HEK293T (cell line): ENCODE results near the gene ZNF579.
"Not testable (repeated sequence)": the region's sequence is repeated elsewhere in the genome, so short reads cannot be mapped to it uniquely, and the experiment has no call there.

Experiments used
- CTCF ChIA-PET: fragments of 350-600 bp; formaldehyde crosslinking; extraction: SDS; loops from one replicate; lab custom pipeline; 2021; ENCODE audit warnings: antibody characterized with exemption, inconsistent platforms; lab: Yijun Ruan, JAX
- POLR2A ChIA-PET: fragments of 350-600 bp; formaldehyde crosslinking; extraction: SDS; loops from one replicate; lab custom pipeline; 2020; ENCODE audit warnings: antibody characterized with exemption, inconsistent platforms; lab: Yijun Ruan, JAX
- DNase-seq: peaks from one replicate; pipeline ENCODE4 v3.0.0; 2012; ENCODE audit warnings: mixed read lengths; ENCODE audit errors: extremely low spot score
- ARNT ChIP-seq: fragments of 450-650 bp; IDR thresholded peaks from 2 replicates; pipeline ENCODE4 v1.6.1; 2017; ENCODE audit warnings: mild to moderate bottlenecking
- BHLHE40 ChIP-seq: fragments of 450-650 bp; IDR thresholded peaks from 2 replicates; pipeline ENCODE4 v1.6.1; 2016; ENCODE audit warnings: mild to moderate bottlenecking, moderate library complexity, borderline replicate concordance
- CTBP1 ChIP-seq: fragments of 450-650 bp; IDR thresholded peaks from 2 replicates; pipeline ENCODE4 v1.6.1; 2016; ENCODE audit warnings: borderline replicate concordance
- ELF4 ChIP-seq: fragments of 450-650 bp; IDR thresholded peaks from 2 replicates; pipeline ENCODE4 v1.6.1; 2017; ENCODE audit warnings: antibody characterized with exemption
- FOXA1 ChIP-seq: fragments of 450-650 bp; IDR thresholded peaks from 2 replicates; pipeline ENCODE4 v1.6.1; 2016; ENCODE audit warnings: mild to moderate bottlenecking
- FOXK2 ChIP-seq: fragments of 450-650 bp; IDR thresholded peaks from 2 replicates; pipeline ENCODE4 v1.6.1; 2016; ENCODE audit warnings: mild to moderate bottlenecking
- FOXM1 ChIP-seq: fragments of 450-650 bp; IDR thresholded peaks from 2 replicates; pipeline ENCODE4 v1.6.1; 2017; ENCODE audit warnings: mild to moderate bottlenecking, borderline replicate concordance
- HDGF ChIP-seq: fragments of 450-650 bp; IDR thresholded peaks from 2 replicates; pipeline ENCODE4 v1.6.1; 2017; ENCODE audit warnings: antibody characterized with exemption, borderline replicate concordance
- L3MBTL2 ChIP-seq: fragments of 450-650 bp; conservative IDR thresholded peaks from 2 replicates; pipeline ENCODE4 v1.6.1; 2016; ENCODE audit warnings: mild to moderate bottlenecking
- LEF1 ChIP-seq: fragments of 450-650 bp; IDR thresholded peaks from 2 replicates; pipeline ENCODE4 v1.6.1; 2017; ENCODE audit warnings: mild to moderate bottlenecking, borderline replicate concordance
- NFRKB ChIP-seq: fragments of 450-650 bp; IDR thresholded peaks from 2 replicates; pipeline ENCODE4 v1.6.1; 2016; ENCODE audit warnings: mild to moderate bottlenecking, moderate library complexity
- PKNOX1 ChIP-seq: fragments of 450-650 bp; IDR thresholded peaks from 2 replicates; pipeline ENCODE4 v1.6.1; 2016
- SP1 ChIP-seq: fragments of 450-650 bp; IDR thresholded peaks from 2 replicates; pipeline ENCODE4 v1.6.1; 2017
- SUZ12 ChIP-seq: fragments of 450-650 bp; IDR thresholded peaks from 2 replicates; pipeline ENCODE4 v1.6.1; 2016; ENCODE audit warnings: mild to moderate bottlenecking
- TARDBP ChIP-seq: fragments of 450-650 bp; IDR thresholded peaks from 2 replicates; pipeline ENCODE4 v1.6.1; 2016
- ZNF384 ChIP-seq: fragments of 450-650 bp; IDR thresholded peaks from 2 replicates; pipeline ENCODE4 v1.6.1; 2016

The ZNF579 gene

GRCh38 chr19:55578031-55578760, 2.5 kb downstream of the ZNF579 start:
- ChIA-PET POLR2A (no interaction called here), CTCF (no interaction called here)
- no peak for TF ChIP-seq ARNT
- no peak for TF ChIP-seq SUZ12
- no peak for TF ChIP-seq LEF1
- TF ChIP-seq HDGF = no peak
- no peak for TF ChIP-seq ZNF384
- no peak for TF ChIP-seq FOXK2
- TF ChIP-seq CTBP1 = no peak
- no peak for TF ChIP-seq L3MBTL2
- TF ChIP-seq BHLHE40 = no peak
- TF ChIP-seq NFRKB = no peak
- TF ChIP-seq ELF4 = no peak
- TF ChIP-seq SP1 = no peak
- TF ChIP-seq PKNOX1 = no peak
- no peak for TF ChIP-seq TARDBP
- no peak for TF ChIP-seq FOXM1
- no peak for TF ChIP-seq FOXA1

GRCh38 chr19:55576746-55577145, 3.9 kb downstream of the ZNF579 start:
- POLR2A ChIA-PET = no interaction called here
- CTCF ChIA-PET = no interaction called here
- no peak for DNase-seq
- TF ChIP-seq NFRKB (no peak), BHLHE40 (no peak), LEF1 (no peak), TARDBP (no peak), ARNT (no peak), HDGF (no peak), PKNOX1 (no peak), FOXA1 (no peak), FOXM1 (no peak), FOXK2 (no peak), SP1 (no peak), SUZ12 (no peak), ZNF384 (no peak), ELF4 (no peak), L3MBTL2 (no peak), CTBP1 (no peak)

More at GRCh38 chr19:55578031-55578760, 2.5 kb downstream of the ZNF579 start:
- DNase-seq = no peak

GRCh38 chr19:55573929-55574328, 6.7 kb downstream of the ZNF579 start:
- POLR2A ChIA-PET = interaction anchor here (1.4 kb wide), 1 partner anchor 25 kb away, joined by 5 read pairs; the partner anchor contains the start of gene FIZ1
- DNase-seq = not testable (repeated sequence)
- CTCF ChIA-PET = interaction anchor here (0.7 kb wide), 1 partner anchor 33 kb away, joined by 3 read pairs; no protein-coding TSS in a partner anchor

- DNase-seq, POLR2A ChIA-PET, CTCF ChIA-PET: not testable (repeated sequence)
These were observed 11.2 kb downstream of the ZNF579 start for GRCh38 chr19:55569477-55569876.

GRCh38 chr19:55567708-55568328, 12.8 kb downstream of the ZNF579 start:
- POLR2A ChIA-PET = interaction anchor here (0.6 kb wide), 1 partner anchor 13 kb away, joined by 3 read pairs; the partner anchor contains the start of gene ZNF579
- CTCF ChIA-PET = no interaction called here
- no peak for TF ChIP-seq SP1
- no peak for TF ChIP-seq ZNF384
- TF ChIP-seq SUZ12 = no peak
- no peak for TF ChIP-seq ARNT
- no peak for TF ChIP-seq TARDBP
- no peak for TF ChIP-seq NFRKB
- TF ChIP-seq L3MBTL2 = no peak
- no peak for TF ChIP-seq HDGF
- no peak for TF ChIP-seq FOXK2
- TF ChIP-seq ELF4 = no peak
- TF ChIP-seq BHLHE40 = no peak
- no peak for TF ChIP-seq CTBP1
- no peak for TF ChIP-seq PKNOX1
- no peak for DNase-seq

GRCh38 chr19:55566823-55567222, 13.8 kb downstream of the ZNF579 start:
- ChIA-PET CTCF (no interaction called here), POLR2A (no interaction called here)
- no peak for DNase-seq
- TF ChIP-seq ARNT (no peak), PKNOX1 (no peak), SP1 (no peak), ELF4 (no peak), FOXM1 (no peak), SUZ12 (no peak), FOXA1 (no peak), TARDBP (no peak), CTBP1 (no peak), HDGF (no peak), FOXK2 (no peak), LEF1 (no peak), L3MBTL2 (no peak), BHLHE40 (no peak), ZNF384 (no peak), NFRKB (no peak)
